ENCODE measurements around the gene TMEM89. TPM values are rescaled to one million over a fixed set of nuclear protein-coding genes. Genes with fewer than 3 reads are reported as not detected.
A peak's percentile ranks its signal among the peaks of the same experiment; 100 is the strongest.

Gene TMEM89
- total and polyA plus RNA-seq, 2 of the 13 experiments (the other 11 are each of a cell fraction or from before 2014, with no cell fraction given): 0.31 to 0.59 TPM

DNA sequence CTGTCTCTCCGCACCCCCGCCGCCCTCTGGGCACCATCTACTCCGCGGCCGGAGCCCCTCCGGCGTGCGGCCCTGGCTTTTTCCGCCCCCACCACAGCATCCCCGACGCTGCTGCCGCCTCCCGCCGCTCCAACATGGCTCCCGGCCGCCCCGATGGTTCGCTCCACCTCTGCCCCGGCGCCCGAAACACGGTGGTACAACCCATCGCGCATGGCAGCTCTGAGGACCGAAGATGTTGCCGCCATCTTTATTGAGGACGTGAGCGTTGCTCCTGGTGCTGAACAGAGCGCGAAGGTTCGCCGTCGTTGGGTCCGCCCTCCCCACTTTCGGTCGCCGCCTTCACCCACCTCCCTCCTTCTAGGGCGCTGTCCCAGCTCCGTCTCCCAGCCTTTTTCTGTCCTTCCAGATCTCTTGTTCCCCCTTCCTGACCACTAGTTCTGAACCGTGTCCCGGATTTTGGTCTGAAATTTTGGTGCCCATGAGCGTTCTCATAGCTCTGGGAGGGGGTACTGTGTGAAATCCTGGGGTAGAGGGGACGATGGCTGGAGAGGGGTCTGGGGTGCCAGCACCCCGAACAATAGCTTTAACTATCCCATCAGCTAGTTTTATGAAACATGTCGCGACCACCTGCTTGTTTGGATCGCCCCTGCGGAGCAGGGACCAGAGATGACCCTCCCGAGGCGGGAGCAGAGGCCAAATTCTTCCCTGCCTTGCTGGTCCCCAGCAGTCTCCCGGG is 41.4 kb upstream of the TMEM89 start, which contains the start of gene CELSR3 (continued):
- TF ChIP-seq ZNF329 (CRISPR knock-in tag; IDR thresholded peaks at IDR 0.05; ENCODE audit: low read depth) (no peak), SMARCE1 (IDR thresholded peaks at IDR 0.05; ENCODE audit: borderline replicate concordance) (no peak), HMG20A (CRISPR knock-in tag; IDR thresholded peaks at IDR 0.05; ENCODE audit: borderline replicate concordance) (no peak), ZNF746 (CRISPR knock-in tag; IDR thresholded peaks at IDR 0.05) (no peak), YEATS2 (CRISPR knock-in tag; IDR thresholded peaks at IDR 0.05; ENCODE audit: borderline replicate concordance) (0 out of 2 replicates have a peak, but pooled peaks have one; percentile 44), SCMH1 (CRISPR knock-in tag; IDR thresholded peaks at IDR 0.05; ENCODE audit: borderline replicate concordance) (no peak)
- TF ChIP-seq, protein P1, sequence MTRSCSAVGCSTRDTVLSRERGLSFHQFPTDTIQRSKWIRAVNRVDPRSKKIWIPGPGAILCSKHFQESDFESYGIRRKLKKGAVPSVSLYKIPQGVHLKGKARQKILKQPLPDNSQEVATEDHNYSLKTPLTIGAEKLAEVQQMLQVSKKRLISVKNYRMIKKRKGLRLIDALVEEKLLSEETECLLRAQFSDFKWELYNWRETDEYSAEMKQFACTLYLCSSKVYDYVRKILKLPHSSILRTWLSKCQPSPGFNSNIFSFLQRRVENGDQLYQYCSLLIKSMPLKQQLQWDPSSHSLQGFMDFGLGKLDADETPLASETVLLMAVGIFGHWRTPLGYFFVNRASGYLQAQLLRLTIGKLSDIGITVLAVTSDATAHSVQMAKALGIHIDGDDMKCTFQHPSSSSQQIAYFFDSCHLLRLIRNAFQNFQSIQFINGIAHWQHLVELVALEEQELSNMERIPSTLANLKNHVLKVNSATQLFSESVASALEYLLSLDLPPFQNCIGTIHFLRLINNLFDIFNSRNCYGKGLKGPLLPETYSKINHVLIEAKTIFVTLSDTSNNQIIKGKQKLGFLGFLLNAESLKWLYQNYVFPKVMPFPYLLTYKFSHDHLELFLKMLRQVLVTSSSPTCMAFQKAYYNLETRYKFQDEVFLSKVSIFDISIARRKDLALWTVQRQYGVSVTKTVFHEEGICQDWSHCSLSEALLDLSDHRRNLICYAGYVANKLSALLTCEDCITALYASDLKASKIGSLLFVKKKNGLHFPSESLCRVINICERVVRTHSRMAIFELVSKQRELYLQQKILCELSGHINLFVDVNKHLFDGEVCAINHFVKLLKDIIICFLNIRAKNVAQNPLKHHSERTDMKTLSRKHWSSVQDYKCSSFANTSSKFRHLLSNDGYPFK (CRISPR knock-in tag; IDR thresholded peaks at IDR 0.05; ENCODE audit: borderline replicate concordance): no peak
- TF ChIP-seq, protein P2, sequence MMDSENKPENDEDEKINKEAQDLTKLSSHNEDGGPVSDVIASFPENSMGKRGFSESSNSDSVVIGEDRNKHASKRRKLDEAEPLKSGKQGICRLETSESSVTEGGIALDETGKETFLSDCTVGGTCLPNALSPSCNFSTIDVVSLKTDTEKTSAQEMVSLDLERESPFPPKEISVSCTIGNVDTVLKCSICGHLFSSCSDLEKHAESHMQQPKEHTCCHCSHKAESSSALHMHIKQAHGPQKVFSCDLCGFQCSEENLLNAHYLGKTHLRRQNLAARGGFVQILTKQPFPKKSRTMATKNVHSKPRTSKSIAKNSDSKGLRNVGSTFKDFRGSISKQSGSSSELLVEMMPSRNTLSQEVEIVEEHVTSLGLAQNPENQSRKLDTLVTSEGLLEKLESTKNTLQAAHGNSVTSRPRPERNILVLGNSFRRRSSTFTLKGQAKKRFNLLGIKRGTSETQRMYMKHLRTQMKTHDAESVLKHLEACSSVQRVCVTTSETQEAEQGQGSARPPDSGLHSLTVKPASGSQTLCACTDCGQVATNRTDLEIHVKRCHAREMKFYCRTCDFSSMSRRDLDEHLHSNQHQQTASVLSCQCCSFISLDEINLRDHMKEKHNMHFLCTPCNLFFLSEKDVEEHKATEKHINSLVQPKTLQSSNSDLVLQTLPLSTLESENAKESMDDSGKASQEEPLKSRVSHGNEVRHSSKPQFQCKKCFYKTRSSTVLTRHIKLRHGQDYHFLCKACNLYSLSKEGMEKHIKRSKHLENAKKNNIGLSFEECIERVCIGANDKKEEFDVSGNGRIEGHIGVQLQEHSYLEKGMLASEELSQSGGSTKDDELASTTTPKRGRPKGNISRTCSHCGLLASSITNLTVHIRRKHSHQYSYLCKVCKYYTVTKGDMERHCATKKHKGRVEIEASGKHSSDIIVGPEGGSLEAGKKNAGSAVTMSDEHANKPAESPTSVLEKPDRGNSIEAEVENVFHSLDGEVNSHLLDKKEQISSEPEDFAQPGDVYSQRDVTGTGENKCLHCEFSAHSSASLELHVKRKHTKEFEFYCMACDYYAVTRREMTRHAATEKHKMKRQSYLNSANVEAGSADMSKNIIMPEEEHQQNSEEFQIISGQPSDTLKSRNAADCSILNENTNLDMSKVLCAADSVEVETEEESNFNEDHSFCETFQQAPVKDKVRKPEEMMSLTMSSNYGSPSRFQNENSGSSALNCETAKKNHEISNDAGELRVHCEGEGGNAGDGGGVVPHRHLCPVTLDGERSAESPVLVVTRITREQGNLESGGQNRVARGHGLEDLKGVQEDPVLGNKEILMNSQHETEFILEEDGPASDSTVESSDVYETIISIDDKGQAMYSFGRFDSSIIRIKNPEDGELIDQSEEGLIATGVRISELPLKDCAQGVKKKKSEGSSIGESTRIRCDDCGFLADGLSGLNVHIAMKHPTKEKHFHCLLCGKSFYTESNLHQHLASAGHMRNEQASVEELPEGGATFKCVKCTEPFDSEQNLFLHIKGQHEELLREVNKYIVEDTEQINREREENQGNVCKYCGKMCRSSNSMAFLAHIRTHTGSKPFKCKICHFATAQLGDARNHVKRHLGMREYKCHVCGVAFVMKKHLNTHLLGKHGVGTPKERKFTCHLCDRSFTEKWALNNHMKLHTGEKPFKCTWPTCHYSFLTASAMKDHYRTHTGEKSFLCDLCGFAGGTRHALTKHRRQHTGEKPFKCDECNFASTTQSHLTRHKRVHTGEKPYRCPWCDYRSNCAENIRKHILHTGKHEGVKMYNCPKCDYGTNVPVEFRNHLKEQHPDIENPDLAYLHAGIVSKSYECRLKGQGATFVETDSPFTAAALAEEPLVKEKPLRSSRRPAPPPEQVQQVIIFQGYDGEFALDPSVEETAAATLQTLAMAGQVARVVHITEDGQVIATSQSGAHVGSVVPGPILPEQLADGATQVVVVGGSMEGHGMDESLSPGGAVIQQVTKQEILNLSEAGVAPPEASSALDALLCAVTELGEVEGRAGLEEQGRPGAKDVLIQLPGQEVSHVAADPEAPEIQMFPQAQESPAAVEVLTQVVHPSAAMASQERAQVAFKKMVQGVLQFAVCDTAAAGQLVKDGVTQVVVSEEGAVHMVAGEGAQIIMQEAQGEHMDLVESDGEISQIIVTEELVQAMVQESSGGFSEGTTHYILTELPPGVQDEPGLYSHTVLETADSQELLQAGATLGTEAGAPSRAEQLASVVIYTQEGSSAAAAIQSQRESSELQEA (CRISPR knock-in tag; IDR thresholded peaks at IDR 0.05; ENCODE audit: not compliant biosample characterization): peak; percentile 9
- TF ChIP-seq, protein P3, sequence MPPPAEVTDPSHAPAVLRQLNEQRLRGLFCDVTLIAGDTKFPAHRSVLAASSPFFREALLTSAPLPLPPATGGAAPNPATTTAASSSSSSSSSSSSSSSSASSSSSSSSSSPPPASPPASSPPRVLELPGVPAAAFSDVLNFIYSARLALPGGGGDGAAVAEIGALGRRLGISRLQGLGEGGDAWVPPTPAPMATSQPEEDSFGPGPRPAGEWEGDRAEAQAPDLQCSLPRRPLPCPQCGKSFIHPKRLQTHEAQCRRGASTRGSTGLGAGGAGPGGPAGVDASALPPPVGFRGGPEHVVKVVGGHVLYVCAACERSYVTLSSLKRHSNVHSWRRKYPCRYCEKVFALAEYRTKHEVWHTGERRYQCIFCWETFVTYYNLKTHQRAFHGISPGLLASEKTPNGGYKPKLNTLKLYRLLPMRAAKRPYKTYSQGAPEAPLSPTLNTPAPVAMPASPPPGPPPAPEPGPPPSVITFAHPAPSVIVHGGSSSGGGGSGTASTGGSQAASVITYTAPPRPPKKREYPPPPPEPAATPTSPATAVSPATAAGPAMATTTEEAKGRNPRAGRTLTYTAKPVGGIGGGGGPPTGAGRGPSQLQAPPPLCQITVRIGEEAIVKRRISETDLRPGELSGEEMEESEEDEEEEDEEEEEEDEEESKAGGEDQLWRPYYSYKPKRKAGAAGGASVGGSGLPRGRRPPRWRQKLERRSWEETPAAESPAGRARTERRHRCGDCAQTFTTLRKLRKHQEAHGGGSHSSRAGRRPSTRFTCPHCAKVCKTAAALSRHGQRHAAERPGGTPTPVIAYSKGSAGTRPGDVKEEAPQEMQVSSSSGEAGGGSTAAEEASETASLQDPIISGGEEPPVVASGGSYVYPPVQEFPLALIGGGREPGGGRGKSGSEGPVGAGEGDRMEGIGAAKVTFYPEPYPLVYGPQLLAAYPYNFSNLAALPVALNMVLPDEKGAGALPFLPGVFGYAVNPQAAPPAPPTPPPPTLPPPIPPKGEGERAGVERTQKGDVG (CRISPR knock-in tag; IDR thresholded peaks at IDR 0.05; ENCODE audit: borderline replicate concordance): no peak
- TF ChIP-seq, protein P4, sequence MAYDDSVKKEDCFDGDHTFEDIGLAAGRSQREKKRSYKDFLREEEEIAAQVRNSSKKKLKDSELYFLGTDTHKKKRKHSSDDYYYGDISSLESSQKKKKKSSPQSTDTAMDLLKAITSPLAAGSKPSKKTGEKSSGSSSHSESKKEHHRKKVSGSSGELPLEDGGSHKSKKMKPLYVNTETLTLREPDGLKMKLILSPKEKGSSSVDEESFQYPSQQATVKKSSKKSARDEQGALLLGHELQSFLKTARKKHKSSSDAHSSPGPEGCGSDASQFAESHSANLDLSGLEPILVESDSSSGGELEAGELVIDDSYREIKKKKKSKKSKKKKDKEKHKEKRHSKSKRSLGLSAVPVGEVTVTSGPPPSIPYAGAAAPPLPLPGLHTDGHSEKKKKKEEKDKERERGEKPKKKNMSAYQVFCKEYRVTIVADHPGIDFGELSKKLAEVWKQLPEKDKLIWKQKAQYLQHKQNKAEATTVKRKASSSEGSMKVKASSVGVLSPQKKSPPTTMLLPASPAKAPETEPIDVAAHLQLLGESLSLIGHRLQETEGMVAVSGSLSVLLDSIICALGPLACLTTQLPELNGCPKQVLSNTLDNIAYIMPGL (CRISPR knock-in tag; IDR thresholded peaks at IDR 0.05; ENCODE audit: borderline replicate concordance in 1 of 2, low read depth in 1 of 2): no peak
